IMR-90 (cell line): ENCODE measurements around the gene FAM47A. TPM values are rescaled to one million over a fixed set of nuclear protein-coding genes. Genes with fewer than 3 reads are reported as not detected.

Experiments
- ATAC-seq: fragments of 200-7000 bp; cut with Tn5 transposase; 2 replicates; pipeline ENCODE4 v1.9.1; 2020; ENCODE audit warnings: low read depth, mild to moderate bottlenecking, moderate library complexity
- Bru-seq: library from RNA; stranded (reverse); fragments of 400-500 nt; gene quantifications from one replicate; lab custom pipeline; 2021; lab: Mats Ljungman, UMichigan
- BruChase-seq, 2 experiments: library from RNA; stranded (reverse); fragments of 400-500 nt; gene quantifications; one replicate each; lab custom pipeline; 2021; lab: Mats Ljungman, UMichigan
- BruUV-seq: library from RNA; stranded (reverse); fragments of 400-500 nt; replicated peaks from 2 replicates; lab custom pipeline; 2021; lab: Mats Ljungman, UMichigan
- CTCF ChIA-PET: fragments of 300-600 bp; formaldehyde crosslinking; extraction: SDS; loops from one replicate; lab custom pipeline; 2021; ENCODE audit warnings: antibody characterized with exemption; lab: Yijun Ruan, JAX
- POLR2A ChIA-PET: fragments of 300-600 bp; sonication (Branson Sonifier 250); formaldehyde crosslinking; loops from one replicate; lab custom pipeline; 2022; ENCODE audit warnings: antibody characterized with exemption; ENCODE audit not compliant: unreplicated experiment; lab: Charles Lee
- DNase-seq: peaks from one replicate; pipeline ENCODE4 v3.0.0; 2013
- H2AFZ ChIP-seq: replicated peaks from 2 replicates; pipeline ENCODE3; 2013; ENCODE audit warnings: low read length, mild to moderate bottlenecking; ENCODE audit not compliant: poor library complexity
- H2AK5ac ChIP-seq: 2 replicates; pipeline ENCODE4 v1.6.1; 2013; ENCODE audit warnings: low read depth, low read length, inconsistent platforms
- H2AK9ac ChIP-seq: replicated peaks from 2 replicates; pipeline ENCODE3; 2013; ENCODE audit warnings: mild to moderate bottlenecking, low read depth, low read length, moderate library complexity; ENCODE audit not compliant: poor library complexity
- H2BK120ac ChIP-seq: 2 replicates; pipeline ENCODE4 v1.6.1; 2013; ENCODE audit warnings: low read depth, low read length, inconsistent platforms
- H2BK15ac ChIP-seq: 3 replicates; pipeline ENCODE4 v1.6.1; 2013; ENCODE audit warnings: low read depth, low read length, inconsistent platforms
- H2BK20ac ChIP-seq: 2 replicates; pipeline ENCODE4 v1.6.1; 2013; ENCODE audit warnings: low read depth, mild to moderate bottlenecking, inconsistent platforms, low read length, moderate library complexity
- H2BK5ac ChIP-seq: 2 replicates; pipeline ENCODE4 v1.6.1; 2013; ENCODE audit warnings: mild to moderate bottlenecking, low read depth, low read length, inconsistent platforms; ENCODE audit not compliant: poor library complexity, severe bottlenecking
- H3K14ac ChIP-seq: replicated peaks from 2 replicates; pipeline ENCODE4 v1.6.1; 2013; ENCODE audit warnings: low read depth, low read length, inconsistent platforms
- H3K18ac ChIP-seq: 2 replicates; pipeline ENCODE4 v1.6.1; 2013; ENCODE audit warnings: low read depth, low read length, control low read depth
- H3K23ac ChIP-seq: 2 replicates; pipeline ENCODE4 v1.6.1; 2013; ENCODE audit warnings: low read depth, low read length, inconsistent platforms
- H3K27ac ChIP-seq: 2 replicates; pipeline ENCODE4 v1.5.1; 2013; ENCODE audit warnings: mild to moderate bottlenecking, control low read depth, low read length; ENCODE audit not compliant: insufficient read depth
- H3K27me3 ChIP-seq: 2 replicates; pipeline ENCODE4 v1.6.1; 2013; ENCODE audit warnings: low read length; ENCODE audit not compliant: control insufficient read depth, insufficient read depth
- H3K36me3 ChIP-seq: 2 replicates; pipeline ENCODE4 v1.6.1; 2013; ENCODE audit warnings: low read length, mixed read lengths; ENCODE audit not compliant: control insufficient read depth, insufficient read depth
- H3K4ac ChIP-seq: 2 replicates; pipeline ENCODE4 v1.6.1; 2013; ENCODE audit warnings: low read depth, low read length, inconsistent platforms
- H3K4me1 ChIP-seq: 2 replicates; pipeline ENCODE4 v1.6.1; 2013; ENCODE audit warnings: low read length, mixed read lengths; ENCODE audit not compliant: control insufficient read depth, insufficient read depth
- H3K4me2 ChIP-seq: 2 replicates; pipeline ENCODE4 v1.6.1; 2013; ENCODE audit warnings: low read depth, mild to moderate bottlenecking, control low read depth, low read length, moderate library complexity
- H3K4me3 ChIP-seq: 2 replicates; pipeline ENCODE4 v1.5.1; 2013; ENCODE audit warnings: low read depth, mild to moderate bottlenecking, control low read depth, low read length, moderate library complexity; ENCODE audit not compliant: insufficient read depth
- H3K56ac ChIP-seq: 2 replicates; pipeline ENCODE4 v1.6.1; 2013; ENCODE audit warnings: low read length, inconsistent platforms; ENCODE audit not compliant: insufficient read depth; ENCODE audit errors: extremely low read depth
- H3K79me1 ChIP-seq, 2 experiments: 2 replicates each; pipeline ENCODE4 v1.6.1; 2013; ENCODE audit warnings: low read length in 2 of 2, inconsistent platforms in 1 of 2, low read depth in 1 of 2
- H3K9ac ChIP-seq: 2 replicates; pipeline ENCODE4 v1.6.1; 2013; ENCODE audit warnings: low read depth, low read length, control low read depth
- H3K9me1 ChIP-seq: 2 replicates; pipeline ENCODE4 v1.6.1; 2013; ENCODE audit warnings: low read length, inconsistent platforms; ENCODE audit not compliant: insufficient read depth
- H3K9me3 ChIP-seq: 2 replicates; pipeline ENCODE4 v1.6.1; 2013; ENCODE audit warnings: low read length; ENCODE audit not compliant: control insufficient read depth, insufficient read depth
- H4K20me1 ChIP-seq: 2 replicates; pipeline ENCODE4 v1.6.1; 2013; ENCODE audit warnings: low read length, inconsistent platforms; ENCODE audit not compliant: insufficient read depth
- H4K5ac ChIP-seq: 2 replicates; pipeline ENCODE4 v1.6.1; 2013; ENCODE audit warnings: mild to moderate bottlenecking, low read depth, low read length, control low read depth
- H4K8ac ChIP-seq, 2 experiments: 2 replicates each; pipeline ENCODE4 v1.6.1; 2013; ENCODE audit warnings: low read depth in 2 of 2, low read length in 2 of 2, control low read depth in 1 of 2, inconsistent platforms in 1 of 2
- H4K91ac ChIP-seq: 2 replicates; pipeline ENCODE4 v1.6.1; 2013; ENCODE audit warnings: low read depth, low read length, inconsistent platforms; ENCODE audit not compliant: insufficient read depth
- BHLHE40 ChIP-seq: fragments of 150-350 bp; IDR thresholded peaks from 2 replicates; pipeline ENCODE4 v1.6.1; 2016; ENCODE audit warnings: mild to moderate bottlenecking, low read depth, low read length
- CEBPB ChIP-seq: IDR thresholded peaks from 2 replicates; pipeline ENCODE4 v1.6.1; 2012; ENCODE audit warnings: low read depth, low read length, improper control_type of control experiment
- ELK1 ChIP-seq: fragments of 150-350 bp; IDR thresholded peaks from 2 replicates; pipeline ENCODE4 v1.6.1; 2016; ENCODE audit warnings: low read depth, mild to moderate bottlenecking, low read length, moderate library complexity, borderline replicate concordance
- FOS ChIP-seq: fragments of 150-350 bp; IDR thresholded peaks from 2 replicates; pipeline ENCODE4 v1.6.1; 2016; ENCODE audit warnings: low read depth, low read length
- MAFK ChIP-seq: IDR thresholded peaks from 2 replicates; pipeline ENCODE4 v1.6.1; 2012; ENCODE audit warnings: low read depth, low read length, improper control_type of control experiment
- MXI1 ChIP-seq: IDR thresholded peaks from 2 replicates; pipeline ENCODE4 v1.6.1; 2012; ENCODE audit warnings: low read depth, mild to moderate bottlenecking, low read length, moderate library complexity, borderline replicate concordance
- RFX5 ChIP-seq: IDR thresholded peaks from 2 replicates; pipeline ENCODE4 v1.8.0; 2012; ENCODE audit warnings: low read depth, mild to moderate bottlenecking, low read length, moderate library complexity
- USF2 ChIP-seq: fragments of 150-350 bp; IDR thresholded peaks from 2 replicates; pipeline ENCODE4 v1.6.1; 2017; ENCODE audit warnings: mild to moderate bottlenecking, antibody characterized with exemption, low read length, low read depth
- WGBS, 2 experiments: methylation state at CpG; one replicate each; pipeline versions ENCODE4 v1.1.5 to v1.1.7; 2013; ENCODE audit warnings: missing lambda C conversion rate in 2 of 2; ENCODE audit not compliant: insufficient read length in 1 of 2; ENCODE audit errors: extremely low coverage in 2 of 2; 5-methylcytosine and 5-hydroxymethylcytosine counted together
- dilution Hi-C: fragments of 300-500 bp; cut with HindIII; formaldehyde crosslinking; loops from one replicate; pipeline ENCODE4 v1.14.3; 2018; ENCODE audit warnings: low sequenced_read_pairs; ENCODE audit not compliant: unreplicated experiment
- in situ Hi-C: fragments of 300-500 bp; cut with MboI; formaldehyde crosslinking; loops from 3 replicates; pipeline ENCODE4 v1.14.3; 2019; ENCODE audit warnings: low sequenced_read_pairs, inconsistent platforms, mixed read lengths
- intact Hi-C: fragments of 100-400 bp; cut with micrococcal nuclease; formaldehyde crosslinking; loops from 2 replicates; pipeline ENCODE4 v1.10.0; 2022
- long read RNA-seq: library from polyadenylated mRNA; unstranded; transcript quantifications from one replicate; pipeline ENCODE4 v2.0.0, GENCODE V29; 2021; ENCODE audit not compliant: unreplicated experiment
- polyA plus RNA-seq, 3 experiments: library from polyadenylated mRNA; depleted of rRNA; stranded (reverse); fragments of >200 nt; gene quantifications; 2 replicates each; pipeline ENCODE4 v1.2.3, GENCODE V29; 2012; ENCODE audit warnings: low replicate concordance in 1 of 3
- total RNA-seq: library from RNA; depleted of rRNA; stranded (reverse); fragments of >200 nt; gene quantifications from 2 replicates; pipeline ENCODE4 v1.2.3, GENCODE V29; 2012; rRNA removed

FAM47A gene
- total RNA-seq (not detected in 2 replicates), polyA plus RNA-seq (2012; rRNA removed) (not detected in 2 replicates), Bru-seq, nascent RNA (not detected), BruChase-seq, experiment 1, labeled RNA remaining after a 6-hour chase (not detected), BruChase-seq, experiment 2, labeled RNA remaining after a 2-hour chase (not detected)
- polyA plus RNA-seq (2012; cell fraction: cytosol; rRNA removed), result not detected in 2 replicates
- polyA plus RNA-seq (2012; cell fraction: nucleus; rRNA removed; ENCODE audit: low replicate concordance), result not detected in 2 replicates
- long read RNA-seq, result 0 reads

GRCh38 chrX:34132028-34132427 is at the start of gene FAM47A:
Gene FAM47A (minus strand): TSS chrX:34132314. CDS start chrX:34132278, 36 bp downstream.
- no peak within 1 kb of the TSS for H2BK5ac ChIP-seq
- H2BK15ac ChIP-seq, result no peak within 1 kb of the TSS
- H4K20me1 ChIP-seq, result no peaks in the 10 kb centered on the region
- H3K23ac ChIP-seq, result no peak within 1 kb of the TSS
- no peak within 1 kb of the TSS for H2BK120ac ChIP-seq
- H3K9me1 ChIP-seq, result no peaks in the 10 kb centered on the region
- H4K5ac ChIP-seq, result no peak within 1 kb of the TSS
- no peak within 1 kb of the TSS for H4K91ac ChIP-seq
- H3K18ac ChIP-seq, result no peak within 1 kb of the TSS
- no peak within 1 kb of the TSS for H3K4me2 ChIP-seq
- in situ Hi-C loops (no loop called here), intact Hi-C loops (no loop called here), dilution Hi-C loops (no loop called here)
- ChIA-PET POLR2A (no interaction called here), CTCF (no interaction called here)
- no peak within 1 kb of the TSS for H3K56ac ChIP-seq
- BruUV-seq, result no TSS peak
- no peak within 1 kb of the TSS for H2AK5ac ChIP-seq
- WGBS, 2 experiments, result 64% methylated on average over 6 of the region's 25 CpGs; no CpG with 5 or more reads in 1 of the 2 experiments
- H2AK9ac ChIP-seq, result no peak within 1 kb of the TSS
- no peak for DNase-seq
- no peak within 1 kb of the TSS for H3K9ac ChIP-seq
- ATAC-seq, result no peak
- no peak within 1 kb of the TSS for H3K27ac ChIP-seq
- no peaks in the 10 kb centered on the region for H3K27me3 ChIP-seq
- no peak within 1 kb of the TSS for H3K14ac ChIP-seq
- H3K9me3 ChIP-seq, result peaks cover 6% of the 10 kb centered on the region; the same call in 1 of the 2 replicates
- H3K36me3 ChIP-seq, result no peaks in the 10 kb centered on the region
- no peak within 1 kb of the TSS for H2BK20ac ChIP-seq
- H3K4me3 ChIP-seq, result no peak within 1 kb of the TSS
- TF ChIP-seq FOS, result no peak
- TF ChIP-seq RFX5, result no peak
- no peak for TF ChIP-seq BHLHE40
- no peak for TF ChIP-seq USF2
- TF ChIP-seq MAFK, result no peak
- no peak for TF ChIP-seq CEBPB
- TF ChIP-seq MXI1, result no peak
- no peak for TF ChIP-seq ELK1
- no peaks in the 10 kb centered on the region for H3K79me1 ChIP-seq
- H4K8ac ChIP-seq, result no peak within 1 kb of the TSS
- no peaks in the 10 kb centered on the region for H3K4me1 ChIP-seq
- H2AFZ ChIP-seq, result no peak within 1 kb of the TSS
- no peak within 1 kb of the TSS for H3K4ac ChIP-seq
